GM23338 (cell line): ENCODE data around the gene TEKT3. TPM values are rescaled to one million over a fixed set of nuclear protein-coding genes. Genes with fewer than 3 reads are reported as not detected.

ENCODE experiments used
- ATAC-seq: fragments of 200-7000 bp; cut with Tn5 transposase; 3 replicates; pipeline ENCODE4 v1.9.1; 2020
- DNase-seq: peaks from one replicate; pipeline ENCODE4 v3.0.0-alpha.2; 2015; ENCODE audit warnings: low spot score
- H2AFZ ChIP-seq: fragments of 200-600 bp; sonication (generic); 2 replicates; pipeline ENCODE4 v1.8.0; 2016; ENCODE audit warnings: antibody characterized with exemption, mild to moderate bottlenecking, moderate library complexity
- H3F3A ChIP-seq: fragments of 200-600 bp; sonication (generic); replicated peaks from 2 replicates; pipeline ENCODE4 v1.8.0; 2017; ENCODE audit warnings: antibody characterized with exemption, mixed run types, low read depth
- H3K27ac ChIP-seq: fragments of 200-600 bp; sonication (generic); 2 replicates; pipeline ENCODE4 v1.6.1; 2016; ENCODE audit warnings: low read depth
- H3K27me3 ChIP-seq: fragments of 200-600 bp; sonication (generic); 2 replicates; pipeline ENCODE4 v1.8.0; 2016; ENCODE audit warnings: mild to moderate bottlenecking, mixed run types, moderate library complexity; ENCODE audit not compliant: insufficient read depth
- H3K36me3 ChIP-seq: fragments of 200-600 bp; sonication (generic); 2 replicates; pipeline ENCODE4 v1.8.0; 2016; ENCODE audit warnings: mild to moderate bottlenecking; ENCODE audit not compliant: insufficient read depth
- H3K4me1 ChIP-seq: fragments of 200-600 bp; sonication (generic); 2 replicates; pipeline ENCODE4 v1.8.0; 2016; ENCODE audit warnings: mild to moderate bottlenecking, moderate library complexity; ENCODE audit not compliant: insufficient read depth
- H3K4me2 ChIP-seq: fragments of 200-600 bp; sonication (generic); 2 replicates; pipeline ENCODE4 v1.7.1; 2017; ENCODE audit warnings: mixed run types
- H3K4me3 ChIP-seq: fragments of 200-600 bp; sonication (generic); 2 replicates; pipeline ENCODE4 v1.6.1; 2016; ENCODE audit warnings: mixed run types
- H3K79me2 ChIP-seq: fragments of 200-600 bp; sonication (generic); replicated peaks from 2 replicates; pipeline ENCODE4 v1.8.0; 2017; ENCODE audit warnings: mild to moderate bottlenecking; ENCODE audit not compliant: insufficient read depth
- H3K9me2 ChIP-seq: fragments of 200-600 bp; sonication (generic); 2 replicates; pipeline ENCODE4 v1.8.0; 2017; ENCODE audit not compliant: insufficient read depth
- H4K20me1 ChIP-seq: fragments of 200-600 bp; sonication (generic); replicated peaks from 2 replicates; pipeline ENCODE4 v1.8.0; 2017; ENCODE audit warnings: mild to moderate bottlenecking; ENCODE audit not compliant: insufficient read depth
- H3K27ac Mint-ChIP-seq: 2 replicates; pipeline ENCODE4 v1.8.0; 2020; ENCODE audit warnings: inconsistent platforms, mild to moderate bottlenecking, moderate library complexity, mixed read lengths
- H3K27me3 Mint-ChIP-seq: 3 replicates; pipeline ENCODE4 v1.8.0; 2022; ENCODE audit warnings: low read depth, mild to moderate bottlenecking, moderate library complexity, mixed read lengths, inconsistent platforms; ENCODE audit not compliant: insufficient read depth, poor library complexity
- H3K36me3 Mint-ChIP-seq: 3 replicates; pipeline ENCODE4 v1.8.0; 2021; ENCODE audit warnings: low read depth, mild to moderate bottlenecking, inconsistent platforms, moderate library complexity, mixed read lengths
- H3K4me1 Mint-ChIP-seq: 3 replicates; pipeline ENCODE4 v1.8.0; 2020; ENCODE audit warnings: mild to moderate bottlenecking, inconsistent platforms, mixed read lengths
- H3K4me3 Mint-ChIP-seq: 3 replicates; pipeline ENCODE4 v1.8.0; 2021; ENCODE audit warnings: moderate library complexity, mild to moderate bottlenecking, inconsistent platforms, mixed read lengths
- H3K9me3 Mint-ChIP-seq: 3 replicates; pipeline ENCODE4 v1.8.0; 2020; ENCODE audit warnings: moderate library complexity, mild to moderate bottlenecking, inconsistent platforms, mixed read lengths
- EZH2phosphoT487 ChIP-seq: fragments of 200-600 bp; sonication (generic); IDR thresholded peaks from one replicate; pipeline ENCODE4 v1.8.1; 2018; ENCODE audit warnings: antibody characterized with exemption; ENCODE audit not compliant: unreplicated experiment
- JUNB ChIP-seq: IDR thresholded peaks from one replicate; pipeline ENCODE4 v1.6.1; 2016; ENCODE audit warnings: antibody characterized with exemption; ENCODE audit not compliant: unreplicated experiment
- NANOG ChIP-seq: IDR thresholded peaks from 2 replicates; pipeline ENCODE4 v1.6.1; 2016; ENCODE audit warnings: antibody characterized with exemption, borderline replicate concordance
- POLR2AphosphoS5 ChIP-seq: IDR thresholded peaks from 2 replicates; pipeline ENCODE4 v1.6.1; 2016; ENCODE audit warnings: antibody characterized with exemption, low read depth
- STAT1 ChIP-seq: IDR thresholded peaks from one replicate; pipeline ENCODE4 v1.6.1; 2016; ENCODE audit warnings: antibody characterized with exemption; ENCODE audit not compliant: unreplicated experiment
- ZNF114 ChIP-seq: fragments of 250-450 bp; sonication (Bioruptor Pico); IDR thresholded peaks from 2 replicates; pipeline ENCODE4 v1.5.0; 2020; ENCODE audit warnings: mild to moderate bottlenecking, moderate library complexity
- ZNF331 ChIP-seq: fragments of 250-450 bp; sonication (Bioruptor Pico); IDR thresholded peaks from 2 replicates; pipeline ENCODE4 v1.5.0; 2020; ENCODE audit warnings: low read depth, mild to moderate bottlenecking, moderate library complexity
- ZNF462 ChIP-seq: fragments of 250-450 bp; sonication (Bioruptor Pico); IDR thresholded peaks from 2 replicates; pipeline ENCODE4 v1.5.0; 2020; ENCODE audit warnings: mild to moderate bottlenecking, moderate library complexity
- polyA plus RNA-seq: library from polyadenylated mRNA; unstranded; fragments of >200 nt; fragmentation: Nextera tagmentation; extraction: Ambion mirVana; gene quantifications from 2 replicates; pipeline ENCODE4 v1.2.1, GENCODE V29; 2016
- total RNA-seq: library from RNA; depleted of rRNA; stranded (reverse); fragments of >200 nt; shearing (Covaris generic); gene quantifications from 2 replicates; pipeline ENCODE4 v1.2.3, GENCODE V29; 2014
- TF ChIP-seq, protein P1 (sequence below): IDR thresholded peaks from 2 replicates; pipeline ENCODE4 v1.6.1; 2016; ENCODE audit warnings: antibody characterized with exemption
- TF ChIP-seq, protein P2 (sequence below): IDR thresholded peaks from one replicate; pipeline ENCODE4 v1.6.1; 2018; ENCODE audit warnings: antibody characterized with exemption; ENCODE audit not compliant: unreplicated experiment

TEKT3 gene
- total and polyA plus RNA-seq, 2 experiments from 2014 or later, result 1.6 to 2.0 TPM

- no peak for TF ChIP-seq ZNF462 (CRISPR knock-in tag)
- no peak for TF ChIP-seq EZH2phosphoT487
Measured at GRCh38 chr17:15378243-15378642, 36.8 kb upstream of the TEKT3 start (continued).

GRCh38 chr17:15377616-15378015 lies 36.2 kb upstream of the TEKT3 start:
- Mint-ChIP-seq H3K36me3 (no peaks in the 10 kb centered on the region), H3K27me3 (no peaks in the 10 kb centered on the region), H3K9me3 (no peaks in the 10 kb centered on the region), H3K4me1 (no peaks in the 10 kb centered on the region), H3K4me3 (no peak overlapping the region), H3K27ac (no peak overlapping the region)
- no peaks in the 10 kb centered on the region for H4K20me1 ChIP-seq
- no peak for TF ChIP-seq ZNF114 (CRISPR knock-in tag)
- no peak for TF ChIP-seq NANOG
- TF ChIP-seq ZNF331 (CRISPR knock-in tag), result no peak
- TF ChIP-seq, protein P1, sequence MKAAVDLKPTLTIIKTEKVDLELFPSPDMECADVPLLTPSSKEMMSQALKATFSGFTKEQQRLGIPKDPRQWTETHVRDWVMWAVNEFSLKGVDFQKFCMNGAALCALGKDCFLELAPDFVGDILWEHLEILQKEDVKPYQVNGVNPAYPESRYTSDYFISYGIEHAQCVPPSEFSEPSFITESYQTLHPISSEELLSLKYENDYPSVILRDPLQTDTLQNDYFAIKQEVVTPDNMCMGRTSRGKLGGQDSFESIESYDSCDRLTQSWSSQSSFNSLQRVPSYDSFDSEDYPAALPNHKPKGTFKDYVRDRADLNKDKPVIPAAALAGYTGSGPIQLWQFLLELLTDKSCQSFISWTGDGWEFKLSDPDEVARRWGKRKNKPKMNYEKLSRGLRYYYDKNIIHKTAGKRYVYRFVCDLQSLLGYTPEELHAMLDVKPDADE, result no peak
- TF ChIP-seq STAT1, result no peak
- no peak for TF ChIP-seq POLR2AphosphoS5
- TF ChIP-seq JUNB, result no peak
- TF ChIP-seq, protein P2, sequence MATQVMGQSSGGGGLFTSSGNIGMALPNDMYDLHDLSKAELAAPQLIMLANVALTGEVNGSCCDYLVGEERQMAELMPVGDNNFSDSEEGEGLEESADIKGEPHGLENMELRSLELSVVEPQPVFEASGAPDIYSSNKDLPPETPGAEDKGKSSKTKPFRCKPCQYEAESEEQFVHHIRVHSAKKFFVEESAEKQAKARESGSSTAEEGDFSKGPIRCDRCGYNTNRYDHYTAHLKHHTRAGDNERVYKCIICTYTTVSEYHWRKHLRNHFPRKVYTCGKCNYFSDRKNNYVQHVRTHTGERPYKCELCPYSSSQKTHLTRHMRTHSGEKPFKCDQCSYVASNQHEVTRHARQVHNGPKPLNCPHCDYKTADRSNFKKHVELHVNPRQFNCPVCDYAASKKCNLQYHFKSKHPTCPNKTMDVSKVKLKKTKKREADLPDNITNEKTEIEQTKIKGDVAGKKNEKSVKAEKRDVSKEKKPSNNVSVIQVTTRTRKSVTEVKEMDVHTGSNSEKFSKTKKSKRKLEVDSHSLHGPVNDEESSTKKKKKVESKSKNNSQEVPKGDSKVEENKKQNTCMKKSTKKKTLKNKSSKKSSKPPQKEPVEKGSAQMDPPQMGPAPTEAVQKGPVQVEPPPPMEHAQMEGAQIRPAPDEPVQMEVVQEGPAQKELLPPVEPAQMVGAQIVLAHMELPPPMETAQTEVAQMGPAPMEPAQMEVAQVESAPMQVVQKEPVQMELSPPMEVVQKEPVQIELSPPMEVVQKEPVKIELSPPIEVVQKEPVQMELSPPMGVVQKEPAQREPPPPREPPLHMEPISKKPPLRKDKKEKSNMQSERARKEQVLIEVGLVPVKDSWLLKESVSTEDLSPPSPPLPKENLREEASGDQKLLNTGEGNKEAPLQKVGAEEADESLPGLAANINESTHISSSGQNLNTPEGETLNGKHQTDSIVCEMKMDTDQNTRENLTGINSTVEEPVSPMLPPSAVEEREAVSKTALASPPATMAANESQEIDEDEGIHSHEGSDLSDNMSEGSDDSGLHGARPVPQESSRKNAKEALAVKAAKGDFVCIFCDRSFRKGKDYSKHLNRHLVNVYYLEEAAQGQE, result no peak
- H3K4me2 ChIP-seq, result no peak overlapping the region
- no peak overlapping the region for H3K4me3 ChIP-seq
- no peaks in the 10 kb centered on the region for H3F3A ChIP-seq
- H3K36me3 ChIP-seq, result no peaks in the 10 kb centered on the region
- DNase-seq (peak; percentile 13), ATAC-seq (no peak)
- H3K9me2 ChIP-seq, result no peaks in the 10 kb centered on the region
- H3K4me1 ChIP-seq, result no peaks in the 10 kb centered on the region
- no peaks in the 10 kb centered on the region for H3K27me3 ChIP-seq
- H3K79me2 ChIP-seq, result no peaks in the 10 kb centered on the region
- H3K27ac ChIP-seq, result no peak overlapping the region
- no peak overlapping the region for H2AFZ ChIP-seq
